PFSK-1 (cell line): Measurements from ENCODE around the gene MANEAL.
A peak's percentile ranks its signal among the peaks of the same experiment; 100 is the strongest.

ENCODE experiments used
- POLR2AphosphoS5 ChIP-seq: IDR thresholded peaks from 2 replicates; pipeline ENCODE4 v1.6.1; 2012; ENCODE audit warnings: low read depth, mild to moderate bottlenecking, control low read depth, low read length, moderate library complexity
- SIN3A ChIP-seq: IDR thresholded peaks from 2 replicates; pipeline ENCODE4 v1.6.1; 2012; ENCODE audit warnings: mild to moderate bottlenecking, low read length, moderate library complexity, borderline replicate concordance; ENCODE audit not compliant: insufficient read depth
- TF ChIP-seq, protein P1 (sequence below), 2 experiments: IDR thresholded peaks; 2 replicates each; pipeline versions ENCODE4 v1.6.1 to v1.8.0; 2011 to 2012; ENCODE audit warnings: low read depth in 2 of 2, low read length in 2 of 2, control low read depth in 1 of 2, inconsistent platforms in 1 of 2, mild to moderate bottlenecking in 1 of 2, moderate library complexity in 1 of 2; ENCODE audit not compliant: insufficient read depth in 1 of 2

DNA sequence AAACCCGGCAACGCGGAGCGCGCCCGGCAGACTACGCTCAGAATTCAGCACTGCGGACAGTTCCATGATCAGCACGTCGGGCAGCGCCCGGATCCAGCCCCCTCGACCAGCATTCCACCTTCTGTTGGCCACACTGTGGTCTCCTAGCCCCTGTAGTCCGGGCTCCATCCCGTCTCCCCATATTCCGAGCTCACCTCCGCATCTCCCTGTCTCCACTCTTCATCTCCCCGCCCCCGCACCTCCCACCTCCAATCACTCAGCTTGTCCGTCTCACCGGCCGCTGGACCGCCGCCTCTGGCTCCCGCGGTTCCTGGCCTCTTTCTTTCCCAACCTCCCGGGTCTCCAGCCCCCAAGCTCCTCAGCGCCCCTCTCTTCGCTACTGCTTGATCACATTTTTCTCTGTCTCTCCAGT lies 29.2 kb upstream of the MANEAL start:
- TF ChIP-seq, protein P1, sequence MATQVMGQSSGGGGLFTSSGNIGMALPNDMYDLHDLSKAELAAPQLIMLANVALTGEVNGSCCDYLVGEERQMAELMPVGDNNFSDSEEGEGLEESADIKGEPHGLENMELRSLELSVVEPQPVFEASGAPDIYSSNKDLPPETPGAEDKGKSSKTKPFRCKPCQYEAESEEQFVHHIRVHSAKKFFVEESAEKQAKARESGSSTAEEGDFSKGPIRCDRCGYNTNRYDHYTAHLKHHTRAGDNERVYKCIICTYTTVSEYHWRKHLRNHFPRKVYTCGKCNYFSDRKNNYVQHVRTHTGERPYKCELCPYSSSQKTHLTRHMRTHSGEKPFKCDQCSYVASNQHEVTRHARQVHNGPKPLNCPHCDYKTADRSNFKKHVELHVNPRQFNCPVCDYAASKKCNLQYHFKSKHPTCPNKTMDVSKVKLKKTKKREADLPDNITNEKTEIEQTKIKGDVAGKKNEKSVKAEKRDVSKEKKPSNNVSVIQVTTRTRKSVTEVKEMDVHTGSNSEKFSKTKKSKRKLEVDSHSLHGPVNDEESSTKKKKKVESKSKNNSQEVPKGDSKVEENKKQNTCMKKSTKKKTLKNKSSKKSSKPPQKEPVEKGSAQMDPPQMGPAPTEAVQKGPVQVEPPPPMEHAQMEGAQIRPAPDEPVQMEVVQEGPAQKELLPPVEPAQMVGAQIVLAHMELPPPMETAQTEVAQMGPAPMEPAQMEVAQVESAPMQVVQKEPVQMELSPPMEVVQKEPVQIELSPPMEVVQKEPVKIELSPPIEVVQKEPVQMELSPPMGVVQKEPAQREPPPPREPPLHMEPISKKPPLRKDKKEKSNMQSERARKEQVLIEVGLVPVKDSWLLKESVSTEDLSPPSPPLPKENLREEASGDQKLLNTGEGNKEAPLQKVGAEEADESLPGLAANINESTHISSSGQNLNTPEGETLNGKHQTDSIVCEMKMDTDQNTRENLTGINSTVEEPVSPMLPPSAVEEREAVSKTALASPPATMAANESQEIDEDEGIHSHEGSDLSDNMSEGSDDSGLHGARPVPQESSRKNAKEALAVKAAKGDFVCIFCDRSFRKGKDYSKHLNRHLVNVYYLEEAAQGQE (IDR thresholded peaks at IDR 0.05; ENCODE audit: insufficient read depth in 1 of 2, low read depth in 2 of 2, low read length in 2 of 2) = peak; percentile 99
- TF ChIP-seq SIN3A (peak; percentile 99), POLR2AphosphoS5 (no peak)
